Esophagus squamous epithelium (tissue), 5 donors: Measurements from ENCODE around the gene COL15A1. TPM values are rescaled to one million over a fixed set of nuclear protein-coding genes. Genes with fewer than 3 reads are reported as not detected.

ENCODE experiments used
- DNase-seq: peaks from one replicate; lab custom pipeline; 2025; lab: John Stamatoyannopoulos, UW
- H3K27ac ChIP-seq, 4 donors: fragments of 200-600 bp; sonication (generic); one replicate each; pipeline ENCODE4 v1.5.1; 2016 to 2019; ENCODE audit warnings: mild to moderate bottlenecking in 1 of 4
- H3K27me3 ChIP-seq, 4 donors: fragments of 200-600 bp; sonication (generic); 1 replicate in 3 of 4; 2 replicates in 1 of 4; pipeline versions ENCODE4 v1.5.1 to v1.6.0; 2017 to 2021; ENCODE audit warnings: antibody characterized with exemption in 1 of 4
- H3K36me3 ChIP-seq, 3 donors: fragments of 200-600 bp; sonication (generic); one replicate each; pipeline ENCODE4 v1.5.1; 2016 to 2019
- H3K4me1 ChIP-seq, 3 donors: fragments of 200-600 bp; sonication (generic); one replicate each; pipeline ENCODE4 v1.5.1; 2017 to 2019
- H3K4me3 ChIP-seq, 4 donors: fragments of 200-600 bp; sonication (generic); 1 replicate in 3 of 4; 2 replicates in 1 of 4; pipeline ENCODE4 v1.5.1; 2016 to 2019; ENCODE audit warnings: mild to moderate bottlenecking in 2 of 4, moderate library complexity in 1 of 4
- H3K9me3 ChIP-seq, 3 donors: fragments of 200-600 bp; sonication (generic); one replicate each; pipeline ENCODE4 v1.5.1; 2016 to 2019
- POLR2A ChIP-seq, 4 donors: fragments of 450-650 bp; IDR thresholded peaks; one replicate each; pipeline ENCODE4 v1.6.1; 2017; ENCODE audit warnings: antibody characterized with exemption in 4 of 4, mild to moderate bottlenecking in 4 of 4, moderate library complexity in 3 of 4
- WGBS, 2 donors: methylation state at CpG; one replicate each; pipeline ENCODE4 v1.1.5; 2018; 5-methylcytosine and 5-hydroxymethylcytosine counted together
- intact Hi-C: fragments of 100-400 bp; cut with DNase I; formaldehyde crosslinking; loops from one replicate; pipeline ENCODE4 v1.15.0; 2022
- total RNA-seq, 4 donors: library from RNA; depleted of rRNA; stranded (reverse); fragments of >200 nt; gene quantifications; one replicate each; pipeline ENCODE4 v1.1.0, GENCODE V29; 2016
- TF ChIP-seq, protein P1 (sequence below), 6 experiments: fragments of 450-650 bp in 4 of 6; fragments of 200-600 bp in 2 of 6; sonication (generic) in 2 of 6; IDR thresholded peaks; one replicate each; pipeline ENCODE4 v1.5.1; 2016 to 2019; ENCODE audit warnings: antibody characterized with exemption in 6 of 6, mild to moderate bottlenecking in 4 of 6, moderate library complexity in 4 of 6
- donor health status: DM: yes; HTN: yes; CAD: no.

Gene COL15A1
- total RNA-seq, 4 donors from 2014 or later, result 3.4 to 33.2 (median 9.7) TPM

DNA sequence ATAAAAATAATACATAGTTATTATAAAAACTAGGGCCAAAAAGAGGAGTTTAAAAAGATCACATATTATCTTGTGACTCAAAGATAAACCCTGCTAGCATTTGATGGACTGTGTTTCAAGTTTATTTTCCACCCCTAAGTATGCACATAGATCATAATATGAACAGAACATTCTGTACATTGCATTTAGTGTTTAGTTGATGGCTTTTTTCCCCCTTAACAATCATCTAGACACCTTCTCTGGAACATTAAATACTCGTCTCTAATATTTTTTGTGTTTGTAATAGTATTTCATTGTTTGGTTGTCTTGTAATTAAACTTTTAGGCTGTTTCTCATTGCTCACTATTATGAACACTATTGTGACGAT, 10.5 kb downstream of the COL15A1 start:
- Histone ChIP-seq H3K36me3 (no peaks in the 10 kb centered on the region), H3K27ac (peak overlapping the region in 3 of 4 donors; percentile 76 to 83 (median 81)), H3K27me3 (no peaks in the 10 kb centered on the region), H3K4me1 (peaks cover 0 to 24% (median 8%) of the 10 kb centered on the region in 3 donors), H3K9me3 (peaks cover 0 to 4% (median 0%) of the 10 kb centered on the region in 3 donors), H3K4me3 (no peak overlapping the region)
- 62 to 78% methylated on average over 2 of the region's 2 CpGs for WGBS, 2 donors
- DNase-seq, result no peak
- TF ChIP-seq, protein P1, sequence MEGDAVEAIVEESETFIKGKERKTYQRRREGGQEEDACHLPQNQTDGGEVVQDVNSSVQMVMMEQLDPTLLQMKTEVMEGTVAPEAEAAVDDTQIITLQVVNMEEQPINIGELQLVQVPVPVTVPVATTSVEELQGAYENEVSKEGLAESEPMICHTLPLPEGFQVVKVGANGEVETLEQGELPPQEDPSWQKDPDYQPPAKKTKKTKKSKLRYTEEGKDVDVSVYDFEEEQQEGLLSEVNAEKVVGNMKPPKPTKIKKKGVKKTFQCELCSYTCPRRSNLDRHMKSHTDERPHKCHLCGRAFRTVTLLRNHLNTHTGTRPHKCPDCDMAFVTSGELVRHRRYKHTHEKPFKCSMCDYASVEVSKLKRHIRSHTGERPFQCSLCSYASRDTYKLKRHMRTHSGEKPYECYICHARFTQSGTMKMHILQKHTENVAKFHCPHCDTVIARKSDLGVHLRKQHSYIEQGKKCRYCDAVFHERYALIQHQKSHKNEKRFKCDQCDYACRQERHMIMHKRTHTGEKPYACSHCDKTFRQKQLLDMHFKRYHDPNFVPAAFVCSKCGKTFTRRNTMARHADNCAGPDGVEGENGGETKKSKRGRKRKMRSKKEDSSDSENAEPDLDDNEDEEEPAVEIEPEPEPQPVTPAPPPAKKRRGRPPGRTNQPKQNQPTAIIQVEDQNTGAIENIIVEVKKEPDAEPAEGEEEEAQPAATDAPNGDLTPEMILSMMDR (IDR thresholded peaks at IDR 0.05), result no peak
- TF ChIP-seq POLR2A (IDR thresholded peaks at IDR 0.05), result no peak
- intact Hi-C loops, result no loop called here

DNA sequence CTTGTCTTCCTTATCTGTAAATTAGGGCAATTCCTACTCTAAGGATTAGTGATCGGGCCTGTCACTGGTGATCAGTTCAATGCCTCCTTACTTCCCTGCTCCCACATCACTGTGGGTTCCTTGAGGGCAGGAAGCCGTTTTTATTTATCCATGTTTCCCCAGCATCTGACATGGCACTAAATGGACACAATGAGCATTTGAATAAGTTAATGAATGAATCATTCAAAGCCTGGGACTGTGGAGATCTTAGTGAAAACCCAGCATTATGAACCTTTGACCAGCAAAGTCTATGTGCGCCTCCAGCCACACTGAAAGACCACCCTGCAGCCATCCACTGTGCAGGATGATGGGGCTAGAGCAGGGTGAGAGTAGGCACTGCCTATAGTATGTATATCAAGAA, 11.6 kb downstream of the COL15A1 start:
- DNase-seq, result no peak
- Histone ChIP-seq H3K27me3 (no peaks in the 10 kb centered on the region), H3K4me1 (peaks cover 0 to 35% (median 15%) of the 10 kb centered on the region in 3 donors), H3K36me3 (no peaks in the 10 kb centered on the region), H3K4me3 (no peak overlapping the region), H3K27ac (peak overlapping the region; percentile 37 to 83 (median 78)), H3K9me3 (peaks cover 0 to 4% (median 0%) of the 10 kb centered on the region in 3 donors)
- TF ChIP-seq, protein P1 (IDR thresholded peaks at IDR 0.05), result no peak
- intact Hi-C loops, result no loop called here
- 74 to 87% methylated on average over 3 of the region's 3 CpGs for WGBS, 2 donors

DNA sequence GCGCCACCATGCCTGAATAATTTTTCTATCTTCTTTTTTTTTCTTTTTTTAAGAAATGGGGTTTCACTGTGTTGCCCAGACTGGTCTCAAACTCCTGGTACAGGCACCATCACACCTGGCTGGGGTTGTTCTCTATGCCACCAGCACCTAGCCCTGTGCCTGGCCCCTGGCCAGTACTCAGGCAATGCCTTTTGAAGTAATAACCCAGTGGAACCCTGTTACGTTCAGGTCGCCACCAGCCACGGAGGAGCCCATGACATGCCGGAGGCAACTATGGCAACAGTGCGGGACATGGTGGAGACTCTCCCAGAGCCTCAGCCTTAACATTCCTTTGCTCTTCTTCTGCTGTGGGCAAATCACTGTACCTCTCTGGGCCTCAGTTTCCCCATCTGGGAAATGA, 14.1 kb downstream of the COL15A1 start:
- peaks cover 0 to 4% (median 0%) of the 10 kb centered on the region in 3 donors for H3K9me3 ChIP-seq
- H3K4me3 ChIP-seq, result no peak overlapping the region
- intact Hi-C loops, result no loop called here
- peaks cover 0 to 55% (median 30%) of the 10 kb centered on the region in 3 donors for H3K4me1 ChIP-seq
- peak overlapping the region; percentile 59 to 89 (median 81) for H3K27ac ChIP-seq
- peaks cover 0 to 5% (median 0%) of the 10 kb centered on the region in 4 donors for H3K27me3 ChIP-seq
- WGBS, 2 donors, result 89% methylated on average over 4 of the region's 6 CpGs
- TF ChIP-seq POLR2A (IDR thresholded peaks at IDR 0.05), result no peak
- TF ChIP-seq, protein P1 (IDR thresholded peaks at IDR 0.05), result no peak
- no peak for DNase-seq
- H3K36me3 ChIP-seq, result no peaks in the 10 kb centered on the region

DNA sequence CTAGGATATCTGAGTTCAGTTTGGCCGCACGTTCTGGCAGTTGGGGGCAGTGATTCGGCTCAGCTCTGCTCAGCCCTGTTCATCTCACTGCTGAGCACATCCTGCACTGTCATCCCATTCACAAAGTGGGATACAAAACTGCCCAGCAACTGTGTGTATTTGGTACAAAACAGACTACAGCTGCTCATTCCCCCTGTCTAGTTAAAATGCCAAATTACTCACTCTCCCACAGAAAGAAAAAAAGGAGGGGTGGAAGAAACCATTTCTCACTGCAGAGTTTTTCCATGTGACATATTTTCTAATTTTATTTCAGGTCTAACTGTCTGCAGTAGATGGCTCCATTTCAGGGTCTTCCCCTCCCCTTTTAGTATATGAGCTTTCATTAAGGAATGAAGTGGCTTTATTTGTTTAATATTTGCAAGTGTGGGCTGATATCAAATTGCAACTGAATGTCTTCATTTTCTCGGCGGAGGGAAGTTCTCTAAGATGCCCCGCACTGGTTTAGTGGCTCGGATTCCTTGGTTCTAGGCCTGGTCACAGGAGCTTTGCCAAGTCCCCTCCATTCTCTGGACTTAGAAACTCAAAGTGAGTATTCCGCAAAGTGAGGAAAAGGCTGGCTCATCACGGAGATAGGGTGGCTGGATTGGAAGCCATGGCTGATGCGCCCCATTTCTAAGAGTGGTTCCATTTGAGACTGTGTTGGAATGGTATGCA, 14.7 kb downstream of the COL15A1 start:
- WGBS, 2 donors, result 56 to 79% methylated on average over 10 of the region's 10 CpGs
- DNase-seq, result no peak

DNA sequence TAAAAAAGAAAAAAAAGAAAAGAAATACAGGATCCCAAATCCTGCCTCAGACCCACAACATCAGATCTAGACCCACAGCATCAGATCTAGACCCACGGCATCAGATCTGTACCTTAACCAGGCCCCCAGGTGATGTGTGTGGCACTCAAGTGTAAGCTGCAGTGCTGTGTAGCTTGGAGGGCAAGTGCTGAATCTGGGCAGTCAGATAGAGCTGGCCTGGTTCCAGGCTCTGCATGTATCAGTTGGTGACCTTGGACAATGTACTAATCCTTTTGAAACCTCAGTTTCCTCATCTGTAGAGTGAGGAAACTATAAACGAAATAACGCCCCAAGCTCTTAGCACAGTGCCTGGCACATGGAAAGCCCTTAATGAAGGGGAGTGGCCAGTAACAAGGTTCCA, 16.7 kb downstream of the COL15A1 start:
- Histone ChIP-seq H3K4me3 (no peak overlapping the region), H3K27ac (peak overlapping the region in 3 of 4 donors; percentile 82 to 89 (median 83)), H3K36me3 (no peaks in the 10 kb centered on the region), H3K4me1 (peaks cover 0 to 71% (median 37%) of the 10 kb centered on the region in 3 donors), H3K27me3 (peaks cover 0 to 7% (median 0%) of the 10 kb centered on the region in 4 donors), H3K9me3 (peaks cover 0 to 4% (median 0%) of the 10 kb centered on the region in 3 donors)
- DNase-seq, result no peak
- TF ChIP-seq POLR2A (IDR thresholded peaks at IDR 0.05), result no peak
- TF ChIP-seq, protein P1 (IDR thresholded peaks at IDR 0.05), result no peak
- 80 to 81% methylated on average over 1 to 3 of the region's 3 CpGs for WGBS, 2 donors
- intact Hi-C loops, result no loop called here

More for the DNA sequence above, 14.7 kb downstream of the COL15A1 start:
- peak overlapping the region; percentile 59 to 89 (median 82) for H3K27ac ChIP-seq
- intact Hi-C loops, result no loop called here
- TF ChIP-seq, protein P1 (IDR thresholded peaks at IDR 0.05), result no peak
- TF ChIP-seq POLR2A (IDR thresholded peaks at IDR 0.05), result no peak
- H3K4me3 ChIP-seq, result peak overlapping the region in 1 of 4 donors; percentile 7
- no peaks in the 10 kb centered on the region for H3K36me3 ChIP-seq
- peaks cover 0 to 60% (median 29%) of the 10 kb centered on the region in 3 donors for H3K4me1 ChIP-seq
- peaks cover 0 to 7% (median 0%) of the 10 kb centered on the region in 4 donors for H3K27me3 ChIP-seq
- peaks cover 0 to 4% (median 0%) of the 10 kb centered on the region in 3 donors for H3K9me3 ChIP-seq
